Gastrocnemius medialis (tissue), 4 donors: ENCODE measurements around the gene HOXA9. TPM values are rescaled to one million over a fixed set of nuclear protein-coding genes. Genes with fewer than 3 reads are reported as not detected.
A peak's percentile ranks its signal among the peaks of the same experiment; 100 is the strongest.

Experiments used
- ATAC-seq, 2 donors: fragments of 150-250 bp; one replicate each; pipeline ENCODE4 v1.9.1; 2016
- DNase-seq, 2 donors: peaks; one replicate each; pipeline ENCODE4 v3.0.0-alpha.2; 2019
- H3K27ac ChIP-seq, 4 donors: fragments of 200-600 bp; sonication (generic); 1 replicate in 1 of 4; 2 replicates in 3 of 4; pipeline ENCODE4 v1.5.1; 2016 to 2018; ENCODE audit warnings: mild to moderate bottlenecking in 2 of 4, moderate library complexity in 1 of 4
- H3K27me3 ChIP-seq, 3 donors: fragments of 200-600 bp; sonication (generic) in 2 of 3; 1 replicate in 1 of 3; 2 replicates in 2 of 3; pipeline versions ENCODE4 v1.5.1 to v1.6.0; 2016 to 2019; ENCODE audit warnings: mild to moderate bottlenecking in 1 of 3, moderate library complexity in 1 of 3
- H3K36me3 ChIP-seq, 2 donors: fragments of 200-600 bp; sonication (generic) in 1 of 2; one replicate each; pipeline ENCODE4 v1.5.1; 2017 to 2018
- H3K4me1 ChIP-seq, 2 donors: fragments of 200-600 bp; sonication (generic) in 1 of 2; one replicate each; pipeline ENCODE4 v1.5.1; 2016 to 2017; ENCODE audit warnings: mild to moderate bottlenecking in 2 of 2
- H3K4me3 ChIP-seq, 4 donors: fragments of 200-600 bp; sonication (generic) in 3 of 4; 1 replicate in 1 of 4; 2 replicates in 3 of 4; pipeline ENCODE4 v1.5.1; 2016 to 2019; ENCODE audit warnings: mild to moderate bottlenecking in 2 of 4
- H3K9me3 ChIP-seq, 3 donors: fragments of 200-600 bp; sonication (generic) in 2 of 3; 1 replicate in 1 of 3; 2 replicates in 2 of 3; pipeline ENCODE4 v1.5.1; 2016 to 2019
- CTCF ChIP-seq, 5 experiments: fragments of 450-650 bp in 3 of 5; fragments of 200-600 bp in 2 of 5; sonication (generic) in 2 of 5; IDR thresholded peaks in 4 of 5; conservative IDR thresholded peaks in 1 of 5; 1 replicate in 4 of 5; 2 replicates in 1 of 5; pipeline ENCODE4 v1.5.1; 2016 to 2019; ENCODE audit warnings: antibody characterized with exemption in 5 of 5, mild to moderate bottlenecking in 3 of 5, moderate library complexity in 3 of 5
- POLR2A ChIP-seq, 2 donors: fragments of 450-650 bp; IDR thresholded peaks; one replicate each; pipeline ENCODE4 v1.6.1; 2017; ENCODE audit warnings: antibody characterized with exemption in 2 of 2, mild to moderate bottlenecking in 2 of 2, moderate library complexity in 2 of 2
- in situ Hi-C, 4 donors: fragments of 200-750 bp; cut with MboI; loops; one replicate each; pipeline versions ENCODE4 v1.15.0 to v1.8.0; 2017; ENCODE audit warnings: low sequenced_read_pairs in 4 of 4
- intact Hi-C: fragments of 100-400 bp; cut with DNase I; formaldehyde crosslinking; loops from one replicate; pipeline ENCODE4 v1.15.1; 2023; ENCODE audit warnings: low total_unique reads
- total RNA-seq, 4 donors: library from RNA; depleted of rRNA; stranded (reverse); fragments of >200 nt; gene quantifications; one replicate each; pipeline versions ENCODE4 v1.1.0 to v1.2.3, GENCODE V29; 2016

Gene HOXA9
- total RNA-seq, 4 donors from 2014 or later = 18.9 to 30.3 (median 19.5) TPM

DNA sequence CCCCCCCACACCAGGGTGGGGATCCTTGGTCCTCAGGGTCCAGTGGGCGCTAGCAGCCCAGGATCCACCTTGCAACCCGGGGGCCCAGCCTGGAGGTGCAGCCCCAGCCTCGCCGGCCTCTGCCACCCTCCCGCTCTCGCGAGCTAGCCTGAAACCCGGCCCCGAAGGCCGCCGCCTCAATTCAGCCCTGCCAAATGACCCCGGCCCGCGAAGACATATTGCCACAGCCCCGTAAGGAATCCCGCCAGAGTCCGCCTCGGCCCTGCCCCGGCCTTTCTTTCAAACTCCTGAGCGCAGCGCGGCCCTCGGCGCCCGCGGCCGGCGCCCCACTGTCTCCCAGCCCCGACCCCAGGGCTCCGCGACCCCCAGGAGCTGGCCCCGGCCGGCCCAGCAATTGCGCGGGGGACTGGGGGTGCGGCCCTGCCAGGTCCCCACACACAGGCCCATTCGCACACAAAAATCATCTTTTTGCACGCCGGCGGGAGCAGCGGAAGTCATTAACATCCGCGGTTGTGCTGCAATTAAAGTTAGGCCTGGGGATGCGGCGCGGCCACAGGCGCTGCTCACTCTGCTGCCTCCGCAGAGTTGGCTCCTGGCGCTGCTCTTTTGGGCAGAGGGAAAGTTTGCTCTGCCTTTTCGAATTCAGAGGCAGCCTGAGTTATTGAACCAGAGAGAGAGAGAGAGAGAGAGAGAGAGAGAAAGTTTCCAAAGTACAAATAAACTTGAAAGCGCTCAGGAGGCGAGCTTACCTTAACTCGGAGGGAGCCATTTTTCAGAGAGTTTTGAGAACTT lies 25.8 kb downstream of the HOXA9 start:
- DNase-seq = no peak
- TF ChIP-seq POLR2A (IDR thresholded peaks at IDR 0.05) = no peak
- TF ChIP-seq CTCF (IDR thresholded peaks at IDR 0.05 in 4 of 5, conservative IDR thresholded peaks at IDR 0.05 in 1 of 5) = no peak
- H3K27me3 ChIP-seq = no peaks in the 10 kb centered on the region
- no peak for ATAC-seq
- peaks cover 28 to 30% of the 10 kb centered on the region in 2 donors for H3K4me1 ChIP-seq
- in situ Hi-C loops (loop anchor here in 2 of 4 donors (5.0 to 10.0 kb wide), 3 partner anchors 285 to 775 kb away; no protein-coding TSS in a partner anchor), intact Hi-C loops (no loop called here)
- no peaks in the 10 kb centered on the region for H3K9me3 ChIP-seq
- H3K4me3 ChIP-seq = no peak overlapping the region
- H3K36me3 ChIP-seq = peaks cover 0 to 7% of the 10 kb centered on the region in 2 donors
- peak overlapping the region in 3 of 4 donors; percentile 25 to 95 (median 32) for H3K27ac ChIP-seq

- TF ChIP-seq POLR2A (IDR thresholded peaks at IDR 0.05) (no peak), CTCF (IDR thresholded peaks at IDR 0.05 in 4 of 5, conservative IDR thresholded peaks at IDR 0.05 in 1 of 5) (no peak)
- Histone ChIP-seq H3K36me3 (peaks cover 0 to 2% of the 10 kb centered on the region in 2 donors), H3K27ac (peak overlapping the region in 3 of 4 donors; percentile 25 to 95 (median 32)), H3K4me1 (peaks cover 34% of the 10 kb centered on the region in 2 donors), H3K4me3 (no peak overlapping the region), H3K27me3 (no peaks in the 10 kb centered on the region), H3K9me3 (no peaks in the 10 kb centered on the region)
- in situ Hi-C loops (no loop called here), intact Hi-C loops (no loop called here)
- DNase-seq = no peak
- no peak for ATAC-seq
Measured at GRCh38 chr7:27138985-27139333, 26.4 kb downstream of the HOXA9 start.

- intact Hi-C loops = no loop called here
- Histone ChIP-seq H3K36me3 (no peaks in the 10 kb centered on the region), H3K4me1 (peaks cover 39% of the 10 kb centered on the region in 2 donors), H3K27me3 (no peaks in the 10 kb centered on the region), H3K4me3 (no peak overlapping the region), H3K27ac (peak overlapping the region in 3 of 4 donors; percentile 25 to 95 (median 32)), H3K9me3 (no peaks in the 10 kb centered on the region)
- in situ Hi-C loops = no loop called here
- TF ChIP-seq POLR2A (IDR thresholded peaks at IDR 0.05) = no peak
- no peak for TF ChIP-seq CTCF (IDR thresholded peaks at IDR 0.05 in 4 of 5, conservative IDR thresholded peaks at IDR 0.05 in 1 of 5)
- no peak for DNase-seq
- ATAC-seq = no peak
Measured at GRCh38 chr7:27138472-27138871, 26.9 kb downstream of the HOXA9 start.

DNA sequence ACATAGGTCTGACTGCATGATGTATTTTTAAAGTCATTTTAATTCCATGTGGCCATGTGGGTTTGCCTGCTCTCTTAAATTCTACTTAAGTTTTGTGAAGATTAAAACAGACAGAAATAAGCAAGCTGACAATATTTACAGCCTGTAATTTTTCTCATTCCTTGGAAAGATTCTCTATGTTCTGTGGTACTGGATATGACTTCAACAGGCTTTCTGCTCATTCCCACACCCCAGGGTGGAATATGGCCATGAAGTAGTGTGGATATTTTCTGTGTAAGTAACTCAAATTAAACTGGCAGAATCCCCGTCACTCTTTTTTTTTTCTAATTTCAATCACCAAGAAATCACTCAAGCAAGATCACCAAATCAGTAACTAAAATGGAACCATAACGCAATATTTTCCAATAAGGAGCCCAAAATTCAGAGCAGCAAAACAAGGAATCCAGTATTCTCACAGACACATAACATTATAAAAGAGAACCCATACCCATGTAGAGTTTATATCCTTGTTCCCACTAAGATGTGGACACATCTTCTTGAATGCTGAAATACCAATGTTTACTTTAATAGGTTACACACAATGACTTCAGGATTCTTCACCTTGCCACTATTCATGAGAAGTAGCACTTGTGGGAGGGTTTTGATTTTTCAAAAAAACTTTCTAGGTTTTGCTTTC lies 27.6 kb downstream of the HOXA9 start:
- Histone ChIP-seq H3K4me3 (no peak overlapping the region), H3K27me3 (no peaks in the 10 kb centered on the region), H3K9me3 (no peaks in the 10 kb centered on the region), H3K36me3 (no peaks in the 10 kb centered on the region), H3K27ac (peak overlapping the region; percentile 9 to 95 (median 42)), H3K4me1 (peaks cover 41% of the 10 kb centered on the region in 2 donors)
- no peak for DNase-seq
- intact Hi-C loops = no loop called here
- in situ Hi-C loops = no loop called here
- TF ChIP-seq POLR2A (IDR thresholded peaks at IDR 0.05) (no peak), CTCF (IDR thresholded peaks at IDR 0.05 in 4 of 5, conservative IDR thresholded peaks at IDR 0.05 in 1 of 5) (no peak)
- no peak for ATAC-seq
